Tibial nerve (tissue), 3 donors: Measurements from ENCODE around the gene SLC22A12.

ENCODE experiments used
- CTCF ChIP-seq, 5 experiments: fragments of 200-600 bp in 3 of 5; fragments of 450-650 bp in 2 of 5; sonication (generic) in 3 of 5; IDR thresholded peaks; one replicate each; pipeline ENCODE4 v1.5.1; 2016 to 2019; ENCODE audit warnings: antibody characterized with exemption in 5 of 5, mild to moderate bottlenecking in 3 of 5, moderate library complexity in 2 of 5
- POLR2A ChIP-seq, 2 donors: fragments of 450-650 bp; IDR thresholded peaks; one replicate each; pipeline ENCODE4 v1.6.1; 2017; ENCODE audit warnings: antibody characterized with exemption in 2 of 2, mild to moderate bottlenecking in 2 of 2, moderate library complexity in 2 of 2

DNA sequence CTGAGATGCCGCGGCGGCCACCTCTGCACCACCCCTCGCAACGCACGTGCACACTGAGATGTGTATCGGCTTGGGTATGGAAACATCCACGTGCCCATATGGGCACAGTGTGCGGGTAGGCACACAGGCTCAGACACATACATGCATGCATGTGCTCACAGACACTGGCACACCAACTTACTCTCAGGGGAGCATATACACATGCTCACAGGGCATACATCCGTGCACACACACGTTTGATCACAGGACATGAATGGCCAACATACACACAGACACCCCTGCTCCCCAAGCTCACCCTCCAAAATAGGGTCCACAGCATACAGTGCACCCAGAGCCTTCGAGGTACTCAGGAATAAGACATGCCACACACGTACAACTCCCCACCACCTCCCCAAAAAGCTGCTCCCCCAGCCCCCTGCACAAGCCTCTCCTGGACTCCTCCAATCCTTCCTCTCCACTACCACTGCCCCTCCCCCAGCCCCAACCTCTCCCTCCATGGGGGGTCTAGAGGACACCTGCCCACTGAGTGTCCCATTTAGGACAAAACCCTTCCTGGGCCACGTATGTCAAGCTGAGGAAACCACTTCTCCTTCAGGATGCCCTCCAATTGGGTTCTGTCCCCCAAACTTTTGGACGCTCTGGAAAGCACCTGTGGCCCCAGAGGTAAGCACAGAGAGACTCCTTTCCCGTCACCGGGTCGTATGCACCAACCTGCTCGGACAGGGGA, 53.1 kb downstream of the SLC22A12 start:
- TF ChIP-seq CTCF (IDR thresholded peaks at IDR 0.05) (no peak), POLR2A (IDR thresholded peaks at IDR 0.05) (no peak)
